Measurements from ENCODE around the gene CELF1. TPM values are rescaled to one million over a fixed set of nuclear protein-coding genes. Genes with fewer than 3 reads are reported as not detected.

Gene CELF1
- total RNA-seq, 4 donors from 2014 or later, result 87.3 to 144 (median 111) TPM

- no peaks in the 10 kb centered on the region for H3K9me3 ChIP-seq
- no peak overlapping the region for H3K4me3 ChIP-seq (replicated peaks in 1 of 3)
- intact Hi-C loops (cut with DNase I), result no loop called here
- no peak for DNase-seq
- no peak overlapping the region for H3K27ac ChIP-seq
- H3K27me3 ChIP-seq, result peaks cover 5% of the 10 kb centered on the region
- H3K4me1 ChIP-seq, result no peaks in the 10 kb centered on the region
- no peak for TF ChIP-seq POLR2A (IDR thresholded peaks at IDR 0.05)
- TF ChIP-seq CTCF (IDR thresholded peaks at IDR 0.05), result no peak
- H3K36me3 ChIP-seq, result peaks cover 23 to 28% of the 10 kb centered on the region in 2 donors
- 68 to 71% methylated on average over 6 of the region's 6 CpGs for WGBS, 2 donors
Measured at GRCh38 chr11:47587039-47587716, 34.2 kb upstream of the CELF1 start.

GRCh38 chr11:47586098-47586855, 33.3 kb upstream of the CELF1 start, which contains the start of gene FAM180B:
Gene FAM180B, plus strand, starts transcription at chr11:47586678. Its CDS starts 91 bp downstream, at chr11:47586769.
- H3K27ac ChIP-seq, result no peak within 1 kb of the TSS
- intact Hi-C loops (cut with DNase I), result no loop called here
- no peak within 1 kb of the TSS for H3K4me3 ChIP-seq (replicated peaks in 1 of 3)
- no peaks in the 10 kb centered on the region for H3K9me3 ChIP-seq
- WGBS, 2 donors, result 60 to 73% methylated on average over 10 to 11 of the region's 12 CpGs
- no peaks in the 10 kb centered on the region for H3K4me1 ChIP-seq
- TF ChIP-seq CTCF (IDR thresholded peaks at IDR 0.05), result no peak
- no peak for TF ChIP-seq POLR2A (IDR thresholded peaks at IDR 0.05)
- H3K27me3 ChIP-seq, result peaks cover 5% of the 10 kb centered on the region
- H3K36me3 ChIP-seq, result peaks cover 32 to 37% of the 10 kb centered on the region in 2 donors
- DNase-seq, result peak in 1 of 2 donors; percentile 32

- no peak for DNase-seq
- H3K4me1 ChIP-seq, result peaks cover 4 to 11% of the 10 kb centered on the region in 2 donors
- H3K4me3 ChIP-seq (replicated peaks in 1 of 3), result no peak overlapping the region
- TF ChIP-seq POLR2A (IDR thresholded peaks at IDR 0.05), result no peak
- no peak for TF ChIP-seq CTCF (IDR thresholded peaks at IDR 0.05)
- H3K27me3 ChIP-seq, result no peaks in the 10 kb centered on the region
- H3K9me3 ChIP-seq, result no peaks in the 10 kb centered on the region
- WGBS, 2 donors, result 90 to 95% methylated on average over 5 of the region's 5 CpGs
- intact Hi-C loops (cut with DNase I), result no loop called here
- no peak overlapping the region for H3K27ac ChIP-seq
- H3K36me3 ChIP-seq, result peaks cover 34 to 40% of the 10 kb centered on the region in 2 donors
Measured at GRCh38 chr11:47583844-47584243, 30.9 kb upstream of the CELF1 start.

- peak within 1 kb of the TSS; percentile 67 to 89 (median 77) for H3K27ac ChIP-seq
- peak within 1 kb of the TSS; percentile 87 to 95 (median 93) for H3K4me3 ChIP-seq (replicated peaks in 1 of 3)
- H3K27me3 ChIP-seq, result no peaks in the 10 kb centered on the region
- 0 to 1% methylated on average over 48 to 67 of the region's 72 CpGs for WGBS, 2 donors
- TF ChIP-seq CTCF (IDR thresholded peaks at IDR 0.05) (no peak), POLR2A (IDR thresholded peaks at IDR 0.05) (peak; percentile 14 to 62)
- peaks cover 38 to 45% of the 10 kb centered on the region in 2 donors for H3K36me3 ChIP-seq
- intact Hi-C loops (cut with DNase I), result no loop called here
- no peaks in the 10 kb centered on the region for H3K9me3 ChIP-seq
- H3K4me1 ChIP-seq, result peaks cover 11 to 22% of the 10 kb centered on the region in 2 donors
- DNase-seq, result peak; percentile 85 to 90
Measured at GRCh38 chr11:47578524-47579494, 25.9 kb upstream of the CELF1 start, which contains the start of the genes KBTBD4 and NDUFS3. Gene KBTBD4, minus strand, starts transcription at chr11:47578970. Its CDS starts 19 bp downstream, at chr11:47578951. Gene NDUFS3, plus strand, starts transcription at chr11:47579074. Its CDS starts 18 bp downstream, at chr11:47579092.

Measured in thyroid gland (tissue), 4 donors.